Fibroblast of pulmonary artery (primary cell): ENCODE results near the gene NR2F1.
A peak's percentile ranks its signal among the peaks of the same experiment; 100 is the strongest.

Experiments
- DNase-seq: peaks from one replicate; pipeline ENCODE4 v3.0.0-alpha.2; 2010; ENCODE audit warnings: low read depth
- H3K4me3 ChIP-seq: replicated peaks from 2 replicates; pipeline ENCODE4 v1.5.1; 2011; ENCODE audit warnings: low read depth, mild to moderate bottlenecking, control low read depth, low read length, moderate library complexity
- TF ChIP-seq, protein P1 (sequence below): IDR thresholded peaks from 2 replicates; pipeline ENCODE4 v1.5.1; 2011; ENCODE audit warnings: mild to moderate bottlenecking, control low read depth, low read length, inconsistent platforms; ENCODE audit errors: missing control alignments

The NR2F1 gene

DNA sequence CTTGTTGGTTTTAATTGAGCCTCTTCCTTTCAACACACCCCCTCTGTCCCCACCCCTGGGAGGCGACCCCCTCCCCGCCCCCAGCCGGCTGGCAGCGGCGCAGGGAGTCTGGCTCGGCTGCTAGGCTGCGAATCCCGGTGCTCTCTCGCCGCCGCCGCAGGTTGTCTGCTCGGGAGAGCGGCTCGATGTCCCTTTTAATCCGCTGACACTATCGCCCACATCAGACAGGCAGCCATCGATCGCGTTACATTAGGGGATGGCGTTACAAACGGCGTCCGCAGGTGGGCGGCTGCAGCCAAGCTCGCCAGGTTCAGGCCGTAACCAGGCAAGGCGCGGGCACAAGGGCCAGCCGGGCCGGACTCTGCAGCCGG, 3.3 kb upstream of the NR2F1 start:
- peak overlapping the region; percentile 89 for H3K4me3 ChIP-seq
- TF ChIP-seq, protein P1, sequence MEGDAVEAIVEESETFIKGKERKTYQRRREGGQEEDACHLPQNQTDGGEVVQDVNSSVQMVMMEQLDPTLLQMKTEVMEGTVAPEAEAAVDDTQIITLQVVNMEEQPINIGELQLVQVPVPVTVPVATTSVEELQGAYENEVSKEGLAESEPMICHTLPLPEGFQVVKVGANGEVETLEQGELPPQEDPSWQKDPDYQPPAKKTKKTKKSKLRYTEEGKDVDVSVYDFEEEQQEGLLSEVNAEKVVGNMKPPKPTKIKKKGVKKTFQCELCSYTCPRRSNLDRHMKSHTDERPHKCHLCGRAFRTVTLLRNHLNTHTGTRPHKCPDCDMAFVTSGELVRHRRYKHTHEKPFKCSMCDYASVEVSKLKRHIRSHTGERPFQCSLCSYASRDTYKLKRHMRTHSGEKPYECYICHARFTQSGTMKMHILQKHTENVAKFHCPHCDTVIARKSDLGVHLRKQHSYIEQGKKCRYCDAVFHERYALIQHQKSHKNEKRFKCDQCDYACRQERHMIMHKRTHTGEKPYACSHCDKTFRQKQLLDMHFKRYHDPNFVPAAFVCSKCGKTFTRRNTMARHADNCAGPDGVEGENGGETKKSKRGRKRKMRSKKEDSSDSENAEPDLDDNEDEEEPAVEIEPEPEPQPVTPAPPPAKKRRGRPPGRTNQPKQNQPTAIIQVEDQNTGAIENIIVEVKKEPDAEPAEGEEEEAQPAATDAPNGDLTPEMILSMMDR = no peak
- no peak for DNase-seq

DNA sequence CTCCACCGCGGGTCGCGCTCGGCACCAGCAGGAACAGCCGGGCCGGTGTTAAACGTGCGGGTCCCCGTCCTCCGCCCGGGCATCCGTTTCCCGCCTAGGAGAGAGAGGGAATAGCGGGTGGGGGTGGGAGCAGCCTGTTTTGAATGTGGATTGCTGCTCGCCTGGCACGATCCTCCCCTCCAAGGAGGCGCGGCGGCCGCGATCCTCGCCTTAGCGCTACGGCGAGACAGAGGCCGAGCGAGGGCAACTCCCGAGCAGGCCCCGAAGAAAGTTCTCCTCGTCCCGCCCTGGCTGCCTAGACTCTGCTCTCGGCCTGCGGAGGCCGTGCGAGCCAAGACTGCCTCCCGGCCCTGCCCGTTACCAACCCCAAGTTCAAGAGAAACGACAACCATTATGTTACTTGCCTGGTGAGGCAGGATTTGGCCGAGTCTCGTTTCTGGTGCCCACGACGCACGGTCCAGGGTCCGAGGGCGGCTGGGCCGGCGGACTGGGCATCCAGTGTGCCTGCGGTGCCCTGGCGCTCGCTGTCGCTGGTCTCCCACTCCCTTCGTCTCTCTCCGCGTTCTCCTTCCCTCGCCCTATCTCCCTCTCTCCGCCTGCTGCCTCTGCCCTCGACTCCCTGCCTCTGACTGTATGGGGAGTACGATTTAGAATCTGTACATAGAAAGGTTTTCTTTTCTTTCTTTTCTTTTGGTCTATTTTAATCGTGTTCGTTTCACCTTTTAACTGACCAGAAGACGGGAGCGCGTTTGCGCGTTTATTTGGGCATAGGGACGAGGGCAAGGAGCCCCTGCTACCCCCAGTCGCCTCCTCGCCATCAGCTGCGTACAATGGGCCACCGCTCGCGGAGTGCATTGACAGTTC, 2.7 kb upstream of the NR2F1 start:
- DNase-seq = peak; percentile 60
- TF ChIP-seq, protein P1 = no peak
- peak overlapping the region; percentile 89 for H3K4me3 ChIP-seq

DNA sequence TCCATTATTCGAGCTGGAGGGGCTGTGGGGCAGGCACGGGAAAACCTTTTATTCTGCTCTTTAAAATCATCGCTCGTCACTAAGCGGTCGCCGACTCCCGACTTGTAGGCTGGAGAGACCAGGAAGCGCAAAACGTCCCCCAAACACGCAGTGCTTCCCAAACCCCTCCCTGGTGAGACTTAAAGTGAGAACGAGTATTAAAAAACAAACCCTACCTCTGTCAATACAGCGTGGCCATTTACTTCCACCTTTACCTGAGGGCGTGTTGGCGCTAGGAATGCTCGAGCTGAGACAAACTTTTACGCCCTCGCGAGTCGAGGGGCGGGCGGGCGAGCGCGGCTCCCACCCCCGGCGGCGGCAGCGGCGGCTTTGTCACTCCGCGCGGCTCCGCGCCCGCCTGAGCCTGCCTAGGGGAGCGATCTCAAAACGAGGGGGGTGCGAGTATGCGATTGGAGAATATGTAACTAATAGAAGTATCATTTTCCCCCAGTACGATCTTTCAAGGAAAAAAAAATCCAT, 2.0 kb upstream of the NR2F1 start, which contains the start of gene NR2F1-AS1:
TSS of gene NR2F1-AS1 (minus strand) at position 293 of the 519 bp plus-strand sequence.
- TF ChIP-seq, protein P1 = no peak
- H3K4me3 ChIP-seq = peak within 1 kb of the TSS; percentile 89
- DNase-seq = peak; percentile 63

DNA sequence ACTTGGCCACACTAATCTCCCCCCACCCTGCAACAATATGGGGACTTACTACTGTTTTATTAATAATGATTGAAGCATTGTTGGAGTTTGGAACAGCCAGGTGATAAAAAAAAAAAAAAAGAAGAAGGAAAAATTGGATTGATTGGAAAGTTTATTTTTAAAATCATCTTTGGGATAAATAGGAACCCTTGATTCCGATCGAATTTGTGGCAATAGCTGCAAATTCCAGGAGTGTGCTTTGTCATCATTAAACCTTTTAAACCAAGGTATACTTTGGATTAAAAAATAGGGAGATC, 907 bp upstream of the NR2F1 start:
- TF ChIP-seq, protein P1 = no peak
- peak overlapping the region; percentile 89 for H3K4me3 ChIP-seq
- DNase-seq = no peak

DNA sequence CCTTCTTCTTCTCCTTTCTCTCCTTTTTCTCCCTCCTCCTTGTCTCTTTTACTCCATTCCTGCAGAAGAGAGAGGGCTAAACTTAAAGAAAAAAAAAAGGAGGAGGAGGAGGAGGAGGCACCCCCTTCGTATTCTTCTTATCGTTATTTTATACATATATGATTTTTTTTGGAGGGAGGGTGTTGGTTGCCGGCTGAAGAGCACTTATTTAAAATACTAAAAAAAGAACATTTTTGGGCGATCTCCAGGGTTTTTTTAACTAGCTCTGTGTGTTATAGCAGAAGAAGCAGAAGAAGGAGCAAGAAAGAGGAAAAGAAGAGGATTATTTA, 381 bp downstream of the NR2F1 start:
- H3K4me3 ChIP-seq = peak overlapping the region; percentile 89
- TF ChIP-seq, protein P1 = no peak
- no peak for DNase-seq

DNA sequence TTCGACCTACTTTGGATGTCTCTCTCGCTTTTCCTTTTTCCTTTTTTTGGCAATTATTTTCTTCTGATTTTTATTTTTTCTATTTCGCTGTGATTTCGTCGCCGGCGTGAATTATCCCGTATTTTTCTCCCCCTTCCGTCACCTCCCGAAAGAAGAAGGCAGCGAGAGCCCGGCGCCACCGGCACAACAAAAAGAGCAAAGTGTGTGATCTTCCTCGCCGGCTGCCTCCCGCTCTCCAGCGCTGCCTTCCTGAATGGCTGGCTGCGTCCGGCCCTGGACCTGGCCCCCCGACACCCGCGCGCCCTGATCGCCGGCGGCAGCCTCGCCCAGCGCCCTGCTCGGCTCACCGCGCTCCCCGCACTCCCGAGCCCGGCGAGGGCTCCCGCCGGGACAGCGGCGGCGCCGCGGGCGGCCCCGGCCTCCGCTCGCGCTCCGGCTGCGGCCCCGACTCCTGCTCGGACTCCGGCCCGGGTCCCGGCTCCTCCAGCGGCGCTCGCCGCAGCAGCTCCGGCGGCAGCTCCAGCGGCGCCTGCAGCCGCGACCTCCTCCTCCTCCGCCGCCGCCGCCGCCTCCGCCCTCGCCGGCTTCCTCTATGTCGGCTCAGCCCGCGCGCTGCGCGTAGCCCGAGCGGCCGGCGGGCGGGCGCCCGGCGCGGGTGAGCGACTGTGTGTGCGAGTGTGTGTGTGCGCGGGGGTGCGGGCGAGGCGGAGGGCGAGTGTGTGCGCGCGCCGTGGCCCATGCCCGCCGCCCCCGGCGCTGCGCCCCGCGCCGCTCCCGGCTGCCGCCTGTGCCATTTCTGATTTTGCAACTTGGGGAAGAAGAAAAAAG, 960 bp downstream of the NR2F1 start:
- H3K4me3 ChIP-seq = peak overlapping the region; percentile 89
- DNase-seq = peak; percentile 65
- TF ChIP-seq, protein P1 = no peak
